22Rv1 (cell line): ENCODE measurements around the gene KCNQ1.

Experiments
- ZFX ChIP-seq: fragments of 450-650 bp; IDR thresholded peaks from 2 replicates; pipeline ENCODE4 v1.6.1; 2017; ENCODE audit warnings: antibody characterized with exemption, borderline replicate concordance
- TF ChIP-seq, protein P1 (sequence below): fragments of 450-650 bp; IDR thresholded peaks from 2 replicates; pipeline ENCODE4 v1.5.1; 2017; ENCODE audit warnings: mild to moderate bottlenecking

DNA sequence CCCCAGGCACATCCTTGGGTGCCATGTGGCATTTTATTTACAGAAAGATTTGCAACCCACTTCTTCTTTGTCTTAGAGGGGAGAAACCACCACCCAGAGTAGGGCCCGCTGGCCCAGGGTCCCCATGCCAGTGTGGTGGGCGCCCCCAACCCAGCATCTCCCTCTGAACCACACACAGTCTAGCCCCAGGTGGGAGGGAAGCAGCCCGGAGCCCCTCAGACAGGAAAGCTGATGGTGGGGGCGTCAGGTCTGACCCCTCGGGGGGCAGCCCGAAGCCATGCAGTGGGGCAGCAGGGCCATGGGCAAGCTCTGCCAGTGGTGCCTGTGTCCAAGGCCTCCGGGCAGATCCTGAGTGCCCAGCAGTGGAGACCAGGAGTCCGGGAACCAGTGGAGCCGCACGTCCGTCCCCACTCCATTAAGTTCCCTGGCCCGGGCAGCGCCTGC lies 12.2 kb upstream of the KCNQ1 start:
- TF ChIP-seq, protein P1, sequence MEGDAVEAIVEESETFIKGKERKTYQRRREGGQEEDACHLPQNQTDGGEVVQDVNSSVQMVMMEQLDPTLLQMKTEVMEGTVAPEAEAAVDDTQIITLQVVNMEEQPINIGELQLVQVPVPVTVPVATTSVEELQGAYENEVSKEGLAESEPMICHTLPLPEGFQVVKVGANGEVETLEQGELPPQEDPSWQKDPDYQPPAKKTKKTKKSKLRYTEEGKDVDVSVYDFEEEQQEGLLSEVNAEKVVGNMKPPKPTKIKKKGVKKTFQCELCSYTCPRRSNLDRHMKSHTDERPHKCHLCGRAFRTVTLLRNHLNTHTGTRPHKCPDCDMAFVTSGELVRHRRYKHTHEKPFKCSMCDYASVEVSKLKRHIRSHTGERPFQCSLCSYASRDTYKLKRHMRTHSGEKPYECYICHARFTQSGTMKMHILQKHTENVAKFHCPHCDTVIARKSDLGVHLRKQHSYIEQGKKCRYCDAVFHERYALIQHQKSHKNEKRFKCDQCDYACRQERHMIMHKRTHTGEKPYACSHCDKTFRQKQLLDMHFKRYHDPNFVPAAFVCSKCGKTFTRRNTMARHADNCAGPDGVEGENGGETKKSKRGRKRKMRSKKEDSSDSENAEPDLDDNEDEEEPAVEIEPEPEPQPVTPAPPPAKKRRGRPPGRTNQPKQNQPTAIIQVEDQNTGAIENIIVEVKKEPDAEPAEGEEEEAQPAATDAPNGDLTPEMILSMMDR, result no peak
- TF ChIP-seq ZFX, result no peak
